Loucy (cell line): ENCODE data around the gene RCC1.

Source experiments
- H2AFZ ChIP-seq: fragments of 200-600 bp; sonication (generic); 2 replicates; pipeline ENCODE4 v1.6.0; 2016; ENCODE audit warnings: antibody characterized with exemption, mild to moderate bottlenecking, low read length, moderate library complexity
- H3F3A ChIP-seq: fragments of 200-600 bp; 2 replicates; pipeline ENCODE4 v1.6.0; 2016; ENCODE audit warnings: antibody characterized with exemption, low read depth, mild to moderate bottlenecking
- H3K27me3 ChIP-seq: fragments of 200-600 bp; sonication (generic); 2 replicates; pipeline ENCODE4 v1.6.1; 2014; ENCODE audit warnings: low read length, mild to moderate bottlenecking; ENCODE audit not compliant: insufficient read depth, poor library complexity, severe bottlenecking
- H3K36me3 ChIP-seq: fragments of 200-600 bp; sonication (generic); 2 replicates; pipeline ENCODE4 v1.6.1; 2016; ENCODE audit warnings: low read length; ENCODE audit not compliant: insufficient read depth
- H3K4me1 ChIP-seq: fragments of 200-600 bp; sonication (generic); 2 replicates; pipeline ENCODE4 v1.5.1; 2014; ENCODE audit warnings: low read length, mild to moderate bottlenecking; ENCODE audit not compliant: insufficient read depth, poor library complexity, severe bottlenecking
- H3K4me2 ChIP-seq: fragments of 200-600 bp; sonication (generic); 2 replicates; pipeline ENCODE4 v1.6.0; 2014; ENCODE audit warnings: antibody characterized with exemption, low read length, low read depth, mild to moderate bottlenecking; ENCODE audit not compliant: poor library complexity, severe bottlenecking
- H3K4me3 ChIP-seq: fragments of 200-600 bp; sonication (generic); 2 replicates; pipeline ENCODE4 v1.5.1; 2014; ENCODE audit warnings: low read length, mild to moderate bottlenecking, mixed read lengths; ENCODE audit not compliant: poor library complexity, severe bottlenecking
- H3K79me2 ChIP-seq: fragments of 200-600 bp; sonication (generic); 2 replicates; pipeline ENCODE4 v1.6.1; 2014; ENCODE audit warnings: low read length; ENCODE audit not compliant: insufficient read depth
- H3K9ac ChIP-seq: fragments of 200-600 bp; sonication (generic); 2 replicates; pipeline ENCODE4 v1.6.0; 2014; ENCODE audit warnings: mild to moderate bottlenecking, low read depth, low read length, moderate library complexity; ENCODE audit not compliant: poor library complexity, severe bottlenecking
- H3K9me2 ChIP-seq: fragments of 200-600 bp; sonication (generic); replicated peaks from 2 replicates; pipeline ENCODE4 v1.6.1; 2016; ENCODE audit warnings: low read depth, low read length, mixed read lengths
- H3K9me3 ChIP-seq: fragments of 200-600 bp; sonication (generic); 2 replicates; pipeline ENCODE4 v1.6.1; 2014; ENCODE audit warnings: mild to moderate bottlenecking, antibody characterized with exemption, low read length, low read depth; ENCODE audit not compliant: insufficient read depth
- H4K20me1 ChIP-seq: fragments of 200-600 bp; sonication (generic); 2 replicates; pipeline ENCODE4 v1.6.0; 2014; ENCODE audit warnings: antibody characterized with exemption, low read length, mild to moderate bottlenecking; ENCODE audit not compliant: insufficient read depth, poor library complexity, severe bottlenecking
- EZH2phosphoT487 ChIP-seq: fragments of 200-600 bp; IDR thresholded peaks from 2 replicates; pipeline ENCODE4 v1.6.1; 2018; ENCODE audit warnings: antibody characterized with exemption, mild to moderate bottlenecking, moderate library complexity, borderline replicate concordance
- TF ChIP-seq, protein P1 (sequence below): fragments of 200-600 bp; sonication (generic); conservative IDR thresholded peaks from 2 replicates; pipeline ENCODE4 v1.5.1; 2014; ENCODE audit warnings: mild to moderate bottlenecking, antibody characterized with exemption, low read length

RCC1 gene

DNA sequence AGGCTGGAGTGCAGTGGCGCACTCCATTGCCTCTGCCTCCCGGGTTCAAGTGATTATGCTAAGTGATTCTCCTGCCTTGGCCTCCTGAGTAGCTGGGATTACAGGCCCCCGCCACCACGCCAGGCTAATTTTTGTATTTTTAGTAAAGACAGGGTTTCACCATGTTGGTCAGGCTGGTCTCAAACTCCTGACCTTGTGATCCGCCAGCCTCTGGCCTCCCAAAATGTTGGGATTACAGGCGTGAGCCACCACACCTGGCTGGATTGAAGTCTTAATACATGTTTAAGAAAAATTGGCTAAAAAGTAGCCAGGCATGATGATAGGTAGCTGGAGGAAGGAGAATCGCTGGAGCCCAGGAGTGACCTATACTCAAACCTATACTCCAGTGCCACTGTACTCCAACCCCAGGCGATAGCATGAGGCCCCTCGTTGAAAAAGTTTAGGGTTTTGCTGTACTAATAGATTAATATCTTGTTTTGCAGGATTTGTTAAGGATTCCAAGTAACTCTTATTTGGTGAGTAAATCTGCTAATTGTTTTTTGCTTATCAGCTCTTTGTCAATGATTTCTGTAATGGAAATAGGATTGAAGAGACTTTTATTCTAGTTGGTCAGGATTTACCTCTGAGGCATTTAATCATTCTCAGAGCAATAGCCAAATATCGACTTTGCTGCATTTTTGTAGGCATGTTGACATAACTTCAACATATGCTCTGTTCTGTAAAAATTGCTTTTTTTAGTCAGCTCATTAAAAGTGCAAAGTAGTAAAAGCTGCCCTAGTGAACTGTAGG, 2.0 kb downstream of the RCC1 start:
- Histone ChIP-seq H3K4me2 (peak overlapping the region; percentile 94), H3K9me2 (no peaks in the 10 kb centered on the region), H3K9ac (peak overlapping the region; percentile 100), H3K4me3 (peak overlapping the region; percentile 81), H3K9me3 (no peaks in the 10 kb centered on the region), H2AFZ (no peak overlapping the region), H4K20me1 (peaks cover 68% of the 10 kb centered on the region), H3K27me3 (peaks cover 22% of the 10 kb centered on the region), H3F3A (peaks cover 37% of the 10 kb centered on the region), H3K79me2 (peaks cover 79% of the 10 kb centered on the region), H3K4me1 (peaks cover 36% of the 10 kb centered on the region), H3K36me3 (peaks cover 55% of the 10 kb centered on the region)
- TF ChIP-seq, protein P1, sequence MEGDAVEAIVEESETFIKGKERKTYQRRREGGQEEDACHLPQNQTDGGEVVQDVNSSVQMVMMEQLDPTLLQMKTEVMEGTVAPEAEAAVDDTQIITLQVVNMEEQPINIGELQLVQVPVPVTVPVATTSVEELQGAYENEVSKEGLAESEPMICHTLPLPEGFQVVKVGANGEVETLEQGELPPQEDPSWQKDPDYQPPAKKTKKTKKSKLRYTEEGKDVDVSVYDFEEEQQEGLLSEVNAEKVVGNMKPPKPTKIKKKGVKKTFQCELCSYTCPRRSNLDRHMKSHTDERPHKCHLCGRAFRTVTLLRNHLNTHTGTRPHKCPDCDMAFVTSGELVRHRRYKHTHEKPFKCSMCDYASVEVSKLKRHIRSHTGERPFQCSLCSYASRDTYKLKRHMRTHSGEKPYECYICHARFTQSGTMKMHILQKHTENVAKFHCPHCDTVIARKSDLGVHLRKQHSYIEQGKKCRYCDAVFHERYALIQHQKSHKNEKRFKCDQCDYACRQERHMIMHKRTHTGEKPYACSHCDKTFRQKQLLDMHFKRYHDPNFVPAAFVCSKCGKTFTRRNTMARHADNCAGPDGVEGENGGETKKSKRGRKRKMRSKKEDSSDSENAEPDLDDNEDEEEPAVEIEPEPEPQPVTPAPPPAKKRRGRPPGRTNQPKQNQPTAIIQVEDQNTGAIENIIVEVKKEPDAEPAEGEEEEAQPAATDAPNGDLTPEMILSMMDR, result no peak
- TF ChIP-seq EZH2phosphoT487, result no peak

DNA sequence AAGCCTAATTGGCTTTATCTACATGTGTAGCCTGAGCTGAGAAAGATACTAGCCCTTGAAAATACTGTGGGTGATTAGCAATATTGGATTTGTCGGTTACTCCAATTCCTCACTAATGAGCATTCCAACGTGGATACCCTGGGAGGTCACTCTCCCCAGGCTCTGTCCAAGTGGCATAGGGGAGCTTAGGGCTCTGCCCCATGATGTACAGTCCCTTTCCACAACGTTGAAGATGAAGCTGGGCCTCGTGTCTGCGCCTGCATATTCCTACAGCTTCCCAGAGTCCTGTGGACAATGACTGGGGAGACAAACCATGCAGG, 2.6 kb downstream of the RCC1 start:
- Histone ChIP-seq H3K9me3 (no peaks in the 10 kb centered on the region), H2AFZ (no peak overlapping the region), H3K79me2 (peaks cover 84% of the 10 kb centered on the region), H3K27me3 (peaks cover 22% of the 10 kb centered on the region), H4K20me1 (peaks cover 73% of the 10 kb centered on the region), H3K9ac (peak overlapping the region; percentile 100), H3K4me2 (peak overlapping the region; percentile 94), H3K9me2 (no peaks in the 10 kb centered on the region), H3F3A (peaks cover 37% of the 10 kb centered on the region), H3K4me3 (peak overlapping the region; percentile 81), H3K36me3 (peaks cover 58% of the 10 kb centered on the region), H3K4me1 (peaks cover 36% of the 10 kb centered on the region)
- TF ChIP-seq, protein P1, result no peak
- no peak for TF ChIP-seq EZH2phosphoT487

DNA sequence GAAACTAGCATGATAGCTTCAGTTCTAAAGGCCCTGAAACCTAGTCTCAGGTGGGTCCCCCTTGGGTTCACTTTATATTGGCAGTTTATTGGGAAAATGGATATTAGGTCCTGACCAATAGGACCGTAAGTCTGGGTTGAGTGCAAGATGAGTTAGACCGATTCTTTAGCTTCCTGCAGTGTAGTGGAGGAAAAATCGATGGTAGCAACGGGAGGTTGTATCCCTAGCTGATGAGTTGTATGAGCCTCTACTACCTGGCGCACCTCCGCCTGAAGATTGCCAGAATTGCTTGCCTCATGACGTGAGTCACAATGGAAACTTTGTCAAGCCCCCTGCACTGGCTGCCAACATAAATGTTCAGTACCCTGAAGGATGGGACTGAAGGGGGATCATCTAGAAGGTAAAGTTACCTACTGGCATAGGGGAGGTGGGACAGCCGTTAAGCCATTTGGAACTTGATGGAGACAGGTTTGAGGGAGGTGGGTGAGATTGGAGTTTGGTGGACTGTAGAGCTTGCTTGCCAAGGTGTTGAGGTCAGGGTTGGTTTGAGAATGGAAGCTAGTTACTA, 3.9 kb downstream of the RCC1 start:
- peaks cover 36% of the 10 kb centered on the region for H3K4me1 ChIP-seq
- H3K79me2 ChIP-seq, result peaks cover 89% of the 10 kb centered on the region
- H3K9me2 ChIP-seq, result no peaks in the 10 kb centered on the region
- H3K27me3 ChIP-seq, result peaks cover 22% of the 10 kb centered on the region
- peak overlapping the region; percentile 81 for H3K4me3 ChIP-seq
- H3K36me3 ChIP-seq, result peaks cover 63% of the 10 kb centered on the region
- TF ChIP-seq, protein P1, result no peak
- no peak for TF ChIP-seq EZH2phosphoT487
- peaks cover 44% of the 10 kb centered on the region for H3F3A ChIP-seq
- H3K9me3 ChIP-seq, result no peaks in the 10 kb centered on the region
- peak overlapping the region; percentile 94 for H3K4me2 ChIP-seq
- H2AFZ ChIP-seq, result no peak overlapping the region
- H3K9ac ChIP-seq, result peak overlapping the region; percentile 100
- H4K20me1 ChIP-seq, result peaks cover 79% of the 10 kb centered on the region
